Loucy (cell line): ENCODE measurements around the gene ING2.

Source experiments
- CTCF ChIP-seq: fragments of 200-600 bp; sonication (generic); conservative IDR thresholded peaks from 2 replicates; pipeline ENCODE4 v1.5.1; 2014; ENCODE audit warnings: mild to moderate bottlenecking, antibody characterized with exemption, low read length
- EZH2phosphoT487 ChIP-seq: fragments of 200-600 bp; IDR thresholded peaks from 2 replicates; pipeline ENCODE4 v1.6.1; 2018; ENCODE audit warnings: antibody characterized with exemption, mild to moderate bottlenecking, moderate library complexity, borderline replicate concordance

- no peak for TF ChIP-seq CTCF
- TF ChIP-seq EZH2phosphoT487: no peak
These were observed 52.1 kb downstream of the ING2 start for GRCh38 chr4:183556947-183557346.
